Left lobe of liver (tissue), 2 donors: Measurements from ENCODE around the gene RPL4. TPM values are rescaled to one million over a fixed set of nuclear protein-coding genes. Genes with fewer than 3 reads are reported as not detected.
"Not testable (repeated sequence)": the region's sequence is repeated elsewhere in the genome, so short reads cannot be mapped to it uniquely, and the experiment has no call there.

Experiments used
- ATAC-seq: fragments of 200-7000 bp; cut with Tn5 transposase; one replicate; pipeline ENCODE4 v1.9.1; 2020; ENCODE audit warnings: mild to moderate bottlenecking, moderate library complexity
- DNase-seq: peaks from one replicate; pipeline ENCODE4 v3.0.0-alpha.2; 2020; ENCODE audit warnings: low spot score
- total RNA-seq: library from RNA; stranded (reverse); gene quantifications from one replicate; pipeline ENCODE4 v1.2.1, GENCODE V29; 2021
- donor health status: DM: no; HTN: no; CAD: no; lungs with moderate emphysema.
- donor health status: DM: no; HTN: yes; CAD: no.

The RPL4 gene
- total RNA-seq = 753 TPM

GRCh38 chr15:66504563-66505429 lies at the start of gene RPL4, which contains the start of gene ZWILCH:
Gene RPL4 (minus strand): TSS chr15:66504855. CDS start chr15:66504790, 65 bp downstream.
Gene ZWILCH (plus strand): TSS chr15:66505326. CDS start chr15:66505339, 13 bp downstream.
- peak; percentile 92 for ATAC-seq
- DNase-seq = peak; percentile 86

GRCh38 chr15:66545255-66545654 lies 40.6 kb upstream of the RPL4 start:
- DNase-seq = no peak
- no peak for ATAC-seq

GRCh38 chr15:66542896-66543295 lies 38.2 kb upstream of the RPL4 start:
- no peak for DNase-seq
- no peak for ATAC-seq

GRCh38 chr15:66535056-66535455 lies 30.4 kb upstream of the RPL4 start:
- no peak for DNase-seq
- ATAC-seq = no peak

- no peak for DNase-seq
- no peak for ATAC-seq
Measured at GRCh38 chr15:66524838-66525237, 20.2 kb upstream of the RPL4 start.

GRCh38 chr15:66523926-66524325 lies 19.3 kb upstream of the RPL4 start:
- ATAC-seq (no peak), DNase-seq (no peak)

GRCh38 chr15:66515901-66516322 lies 11.3 kb upstream of the RPL4 start:
- DNase-seq = no peak

GRCh38 chr15:66514586-66514985 lies 9.9 kb upstream of the RPL4 start:
- no peak for ATAC-seq

More at GRCh38 chr15:66515901-66516322, 11.3 kb upstream of the RPL4 start:
- no peak for ATAC-seq

GRCh38 chr15:66508293-66508883 lies 3.7 kb upstream of the RPL4 start:
- no peak for ATAC-seq
- DNase-seq = no peak

More at GRCh38 chr15:66514586-66514985, 9.9 kb upstream of the RPL4 start:
- DNase-seq = no peak

- ATAC-seq (no peak), DNase-seq (no peak)
Measured at GRCh38 chr15:66505818-66506217, 1.2 kb upstream of the RPL4 start.

GRCh38 chr15:66505430-66505811 lies 766 bp upstream of the RPL4 start:
- DNase-seq (no peak), ATAC-seq (no peak)

- DNase-seq = no peak
- no peak for ATAC-seq
Measured at GRCh38 chr15:66503780-66504562, 684 bp downstream of the RPL4 start.

GRCh38 chr15:66503041-66503648 lies 1.5 kb downstream of the RPL4 start:
- DNase-seq, ATAC-seq: not testable (repeated sequence)

- ATAC-seq (no peak), DNase-seq (no peak)
Measured at GRCh38 chr15:66502491-66502890, 2.2 kb downstream of the RPL4 start.

GRCh38 chr15:66500346-66500745 lies 4.3 kb downstream of the RPL4 start:
- DNase-seq = peak; percentile 19
- ATAC-seq = not testable (repeated sequence)

GRCh38 chr15:66498501-66499386 lies 5.9 kb downstream of the RPL4 start:
- peak; percentile 37 for DNase-seq
- ATAC-seq = peak; percentile 12

- ATAC-seq = peak; percentile 94
Measured at GRCh38 chr15:66497502-66498455, 6.9 kb downstream of the RPL4 start, which contains the start of gene SNAPC5. Gene SNAPC5 (minus strand): TSS chr15:66497762. CDS start chr15:66497731, 31 bp downstream.

GRCh38 chr15:66496951-66497501 lies 7.6 kb downstream of the RPL4 start:
- ATAC-seq (peak; percentile 29), DNase-seq (no peak)

More at GRCh38 chr15:66497502-66498455, 6.9 kb downstream of the RPL4 start, which contains the start of gene SNAPC5:
- peak; percentile 97 for DNase-seq
